HS-5 (cell line): ENCODE results near the gene CCDC92B.
A peak's percentile ranks its signal among the peaks of the same experiment; 100 is the strongest.
"Not testable (repeated sequence)": the region's sequence is repeated elsewhere in the genome, so short reads cannot be mapped to it uniquely, and the experiment has no call there.

ENCODE experiments used
- DNase-seq: peaks from one replicate; pipeline ENCODE4 v3.0.0-alpha.2; 2012; ENCODE audit warnings: low read depth

The CCDC92B gene

DNA sequence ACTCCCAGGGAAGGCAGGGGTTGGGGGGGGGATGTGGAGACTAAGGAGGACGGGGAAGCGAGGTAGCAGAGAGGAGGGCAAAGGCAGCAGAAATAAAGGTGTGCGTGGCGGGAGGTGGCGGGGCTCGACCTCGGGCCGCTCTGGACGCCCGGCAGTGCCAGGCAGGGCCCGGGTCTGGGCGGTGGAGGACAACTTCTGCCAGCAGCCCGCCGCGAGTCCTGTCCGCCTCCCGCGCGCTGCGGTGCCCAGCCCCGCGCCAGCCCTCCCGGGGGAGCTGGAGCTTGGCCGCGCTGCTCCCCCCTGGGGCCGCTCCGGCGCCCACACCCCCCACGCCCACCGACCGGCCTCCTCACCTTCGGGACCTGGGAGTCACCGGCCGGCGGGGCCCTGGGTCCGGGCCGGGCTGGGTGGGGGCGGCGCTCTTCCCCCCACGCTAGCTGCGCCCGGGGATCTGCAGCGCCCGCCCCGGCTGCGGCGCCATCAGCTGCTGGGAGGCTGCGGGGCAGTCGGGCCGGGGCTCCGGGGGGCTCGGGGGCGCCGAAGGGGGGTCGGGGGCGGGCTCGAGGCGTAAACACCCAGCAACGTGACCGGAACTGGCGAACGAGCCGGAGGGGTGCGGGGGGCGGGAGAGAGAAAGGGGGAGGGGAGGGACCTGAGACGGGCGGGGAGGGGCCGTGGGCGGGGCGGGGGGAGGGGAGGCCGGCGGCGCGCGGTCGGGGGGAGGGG is at the start of gene CCDC92B:
TSS of gene CCDC92B (minus strand) at position 595 of the 726 bp plus-strand sequence. CDS start 14,507 bp downstream, outside the sequence.
- DNase-seq: no peak

DNA sequence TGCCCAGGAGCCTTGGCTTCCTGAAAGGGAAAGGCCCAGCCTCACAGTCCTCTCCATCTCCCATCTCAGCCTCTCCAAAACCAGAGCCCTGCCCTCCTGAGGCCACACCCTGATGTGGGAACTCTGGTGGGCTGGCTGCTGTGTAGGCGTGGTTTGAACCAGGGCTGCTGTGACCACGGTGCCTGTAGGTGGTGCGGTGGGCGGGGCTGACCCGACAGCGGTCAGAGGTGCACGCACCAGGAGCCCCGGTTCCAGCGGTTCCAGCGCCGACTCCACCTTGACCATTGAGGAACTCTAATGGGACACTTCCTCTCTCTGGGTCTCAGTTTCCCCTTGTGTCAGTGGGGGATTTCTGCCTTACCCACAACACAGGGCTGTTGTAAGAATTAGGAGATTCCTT is 49.2 kb upstream of the CCDC92B start:
- DNase-seq: no peak

GRCh38 chr17:2798188-2798587 is 48.7 kb upstream of the CCDC92B start:
- no peak for DNase-seq

DNA sequence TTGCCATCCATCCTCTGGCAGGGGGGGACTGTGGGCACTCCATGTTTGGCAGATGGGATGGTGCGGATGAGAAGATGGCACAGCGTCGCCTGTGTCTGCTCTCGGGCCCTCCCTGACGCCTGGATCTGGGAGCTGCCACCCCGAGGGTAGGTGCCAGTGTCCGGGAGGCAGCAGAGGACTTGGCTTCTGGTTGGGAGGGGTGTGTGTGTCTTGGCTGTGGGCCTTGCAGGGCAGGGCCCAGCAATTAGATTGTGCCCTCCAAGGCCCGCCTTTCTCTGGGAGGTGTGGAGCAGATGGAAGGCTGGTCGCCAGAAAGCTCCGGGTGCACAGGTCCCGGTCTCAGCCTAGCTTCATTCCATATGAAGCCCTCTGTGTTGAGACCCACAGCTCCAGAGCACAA is 48.2 kb upstream of the CCDC92B start:
- no peak for DNase-seq

DNA sequence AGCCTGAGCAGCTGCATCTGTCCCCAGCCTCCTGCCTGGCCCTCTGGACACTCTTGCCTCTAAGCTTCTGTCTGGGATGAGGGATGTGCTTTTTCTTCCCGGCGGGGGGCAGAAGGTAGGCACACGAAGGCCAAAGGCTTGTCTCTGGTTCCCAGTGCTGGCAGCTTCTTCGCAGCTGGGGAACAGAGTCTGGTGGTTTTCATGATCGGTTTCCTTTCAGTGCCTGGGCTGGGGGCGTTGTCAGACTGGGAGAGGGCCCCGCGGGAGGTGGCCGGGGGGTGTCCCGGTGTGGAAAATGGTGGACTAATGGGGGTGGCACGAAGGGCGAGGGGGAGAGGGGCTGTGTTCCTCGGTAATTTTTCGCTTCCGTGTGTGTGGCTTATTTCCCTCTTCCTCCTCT is 47.8 kb upstream of the CCDC92B start:
- no peak for DNase-seq

- no peak for DNase-seq
Measured at GRCh38 chr17:2796164-2797125, 47.0 kb upstream of the CCDC92B start, which contains the start of gene RAP1GAP2. Gene RAP1GAP2, plus strand, starts transcription at chr17:2796438. Its CDS starts 90 bp downstream, at chr17:2796528.

GRCh38 chr17:2795441-2796163 is 46.1 kb upstream of the CCDC92B start:
- no peak for DNase-seq

GRCh38 chr17:2794111-2794803 is 44.8 kb upstream of the CCDC92B start:
- DNase-seq: no peak

GRCh38 chr17:2792366-2793169 is 43.1 kb upstream of the CCDC92B start:
- no peak for DNase-seq

DNA sequence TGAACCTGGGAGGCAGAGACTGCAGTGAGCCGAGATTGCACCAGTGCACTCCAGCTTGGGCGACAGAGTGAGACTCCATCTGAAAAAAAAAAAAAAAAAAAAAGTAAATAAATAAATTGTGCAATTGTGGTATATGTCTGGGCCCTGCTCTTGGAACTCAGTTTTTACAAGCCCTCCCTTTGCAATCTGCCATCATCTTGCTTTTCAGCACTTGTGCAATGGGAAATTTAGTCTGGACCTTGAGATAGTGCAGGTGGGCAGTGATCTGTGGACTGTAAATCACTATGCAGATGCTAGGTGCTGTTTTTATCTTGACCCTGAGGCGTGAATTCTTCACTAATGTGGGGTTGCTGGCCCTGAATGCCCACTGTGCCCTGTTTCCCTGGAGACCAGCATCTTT is 40.2 kb upstream of the CCDC92B start:
- DNase-seq: no peak

- peak; percentile 26 for DNase-seq
Measured at GRCh38 chr17:2786176-2786881, 36.9 kb upstream of the CCDC92B start.

GRCh38 chr17:2785376-2785775 is 35.9 kb upstream of the CCDC92B start:
- not testable (repeated sequence) for DNase-seq

- no peak for DNase-seq
Measured at GRCh38 chr17:2784864-2785263, 35.4 kb upstream of the CCDC92B start.

GRCh38 chr17:2783310-2784030 is 34.0 kb upstream of the CCDC92B start:
- DNase-seq: no peak

- DNase-seq: no peak
Measured at GRCh38 chr17:2782055-2782454, 32.6 kb upstream of the CCDC92B start.

DNA sequence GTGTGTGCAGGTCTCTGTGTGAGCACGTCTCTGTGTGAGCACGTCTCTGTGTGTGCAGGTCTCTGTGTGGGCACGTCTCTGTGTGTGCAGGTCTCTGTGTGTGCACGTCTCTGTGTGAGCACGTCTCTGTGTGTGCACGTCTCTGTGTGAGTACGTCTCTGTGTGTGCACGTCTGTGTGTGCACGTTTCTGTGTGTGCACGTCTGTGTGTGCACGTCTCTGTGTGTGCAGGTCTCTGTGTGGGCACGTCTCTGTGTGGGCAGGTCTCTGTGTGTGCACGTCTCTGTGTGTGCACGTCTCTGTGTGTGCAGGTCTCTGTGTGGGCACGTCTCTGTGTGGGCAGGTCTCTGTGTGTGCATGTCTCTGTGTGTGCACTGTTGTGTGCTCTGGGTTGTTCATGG is 32.1 kb upstream of the CCDC92B start:
- DNase-seq: not testable (repeated sequence)

- DNase-seq: no peak
Measured at GRCh38 chr17:2780931-2781454, 31.5 kb upstream of the CCDC92B start.

GRCh38 chr17:2780256-2780655 is 30.8 kb upstream of the CCDC92B start:
- DNase-seq: no peak

GRCh38 chr17:2779545-2779944 is 30.1 kb upstream of the CCDC92B start:
- no peak for DNase-seq
